GM03348 (cell line): Measurements from ENCODE around the gene PRELP.
"Not testable (repeated sequence)": the region's sequence is repeated elsewhere in the genome, so short reads cannot be mapped to it uniquely, and the experiment has no call there.

Source experiments
- DNase-seq: peaks from one replicate; pipeline ENCODE4 v3.0.0; 2012; ENCODE audit warnings: low spot score

PRELP gene

GRCh38 chr1:203475012-203475981 lies at the start of gene PRELP:
PRELP (plus strand) TSS chr1:203475806; CDS start chr1:203483185, 7,379 bp downstream.
- peak; percentile 76 for DNase-seq

- DNase-seq: no peak
Measured at GRCh38 chr1:203426366-203426765, 49.2 kb upstream of the PRELP start.

GRCh38 chr1:203426870-203427269 lies 48.7 kb upstream of the PRELP start:
- DNase-seq: no peak

- no peak for DNase-seq
Measured at GRCh38 chr1:203427451-203427850, 48.2 kb upstream of the PRELP start.

GRCh38 chr1:203428981-203429599 lies 46.5 kb upstream of the PRELP start:
- no peak for DNase-seq

GRCh38 chr1:203435615-203436014 lies 40.0 kb upstream of the PRELP start:
- no peak for DNase-seq

GRCh38 chr1:203437696-203438315 lies 37.8 kb upstream of the PRELP start:
- DNase-seq: no peak

- no peak for DNase-seq
Measured at GRCh38 chr1:203439131-203439730, 36.4 kb upstream of the PRELP start.

- DNase-seq: peak; percentile 88
Measured at GRCh38 chr1:203440771-203441170, 34.8 kb upstream of the PRELP start.

GRCh38 chr1:203441766-203442165 lies 33.8 kb upstream of the PRELP start:
- DNase-seq: no peak

- DNase-seq: peak; percentile 69
Measured at GRCh38 chr1:203442821-203443220, 32.8 kb upstream of the PRELP start.

GRCh38 chr1:203443296-203443695 lies 32.3 kb upstream of the PRELP start:
- no peak for DNase-seq

- no peak for DNase-seq
Measured at GRCh38 chr1:203444171-203444576, 31.4 kb upstream of the PRELP start.

GRCh38 chr1:203447151-203447550 lies 28.5 kb upstream of the PRELP start:
- DNase-seq: no peak

GRCh38 chr1:203447598-203447997 lies 28.0 kb upstream of the PRELP start:
- DNase-seq: not testable (repeated sequence)

- DNase-seq: peak; percentile 58
Measured at GRCh38 chr1:203448521-203449061, 27.0 kb upstream of the PRELP start.

GRCh38 chr1:203450001-203450400 lies 25.6 kb upstream of the PRELP start:
- peak; percentile 66 for DNase-seq

- DNase-seq: no peak
Measured at GRCh38 chr1:203450479-203451149, 25.0 kb upstream of the PRELP start.

- DNase-seq: no peak
Measured at GRCh38 chr1:203451836-203452784, 23.5 kb upstream of the PRELP start.

- DNase-seq: no peak
Measured at GRCh38 chr1:203453016-203453415, 22.6 kb upstream of the PRELP start.
